Measurements from ENCODE around the gene BCAS3.
"Not testable (repeated sequence)": the region's sequence is repeated elsewhere in the genome, so short reads cannot be mapped to it uniquely, and the experiment has no call there.

BCAS3 gene

GRCh38 chr17:61334673-61335072 is 657.0 kb downstream of the BCAS3 start:
- no peak for DNase-seq

- DNase-seq, result no peak
Observed at GRCh38 chr17:61335105-61335844, 657.6 kb downstream of the BCAS3 start.

GRCh38 chr17:61335845-61336655 is 658.4 kb downstream of the BCAS3 start:
- no peak for DNase-seq

- no peak for DNase-seq
Observed at GRCh38 chr17:61337290-61337689, 659.6 kb downstream of the BCAS3 start.

- DNase-seq, result no peak
Observed at GRCh38 chr17:61338000-61338798, 660.5 kb downstream of the BCAS3 start.

GRCh38 chr17:61338874-61339478 is 661.3 kb downstream of the BCAS3 start:
- no peak for DNase-seq

GRCh38 chr17:61340431-61341209 is 663.0 kb downstream of the BCAS3 start:
- DNase-seq, result no peak

GRCh38 chr17:61343576-61343975 is 665.9 kb downstream of the BCAS3 start:
- DNase-seq, result no peak

GRCh38 chr17:61345061-61345460 is 667.4 kb downstream of the BCAS3 start:
- DNase-seq, result no peak

- no peak for DNase-seq
Observed at GRCh38 chr17:61345825-61346666, 668.4 kb downstream of the BCAS3 start.

GRCh38 chr17:61349350-61349749 is 671.7 kb downstream of the BCAS3 start:
- DNase-seq, result no peak

GRCh38 chr17:61351745-61352407 is 674.2 kb downstream of the BCAS3 start:
- DNase-seq, result no peak

GRCh38 chr17:61352408-61352770 is 674.7 kb downstream of the BCAS3 start:
- DNase-seq, result no peak

GRCh38 chr17:61352781-61353491 is 675.3 kb downstream of the BCAS3 start:
- no peak for DNase-seq

- DNase-seq, result no peak
Observed at GRCh38 chr17:61353615-61354014, 676.0 kb downstream of the BCAS3 start.

- DNase-seq, result no peak
Observed at GRCh38 chr17:61354895-61355874, 677.5 kb downstream of the BCAS3 start.

- DNase-seq, result not testable (repeated sequence)
Observed at GRCh38 chr17:61357061-61357460, 679.4 kb downstream of the BCAS3 start.

- DNase-seq, result not testable (repeated sequence)
Observed at GRCh38 chr17:61359513-61359912, 681.9 kb downstream of the BCAS3 start.
